GM19238 (cell line): ENCODE data around the gene ENTPD2.
"Not testable (repeated sequence)": the region's sequence is repeated elsewhere in the genome, so short reads cannot be mapped to it uniquely, and the experiment has no call there.

Source experiments
- DNase-seq: peaks from one replicate; pipeline ENCODE4 v3.0.0; 2011; ENCODE audit warnings: low spot score; ENCODE audit not compliant: insufficient read length

Gene ENTPD2

DNA sequence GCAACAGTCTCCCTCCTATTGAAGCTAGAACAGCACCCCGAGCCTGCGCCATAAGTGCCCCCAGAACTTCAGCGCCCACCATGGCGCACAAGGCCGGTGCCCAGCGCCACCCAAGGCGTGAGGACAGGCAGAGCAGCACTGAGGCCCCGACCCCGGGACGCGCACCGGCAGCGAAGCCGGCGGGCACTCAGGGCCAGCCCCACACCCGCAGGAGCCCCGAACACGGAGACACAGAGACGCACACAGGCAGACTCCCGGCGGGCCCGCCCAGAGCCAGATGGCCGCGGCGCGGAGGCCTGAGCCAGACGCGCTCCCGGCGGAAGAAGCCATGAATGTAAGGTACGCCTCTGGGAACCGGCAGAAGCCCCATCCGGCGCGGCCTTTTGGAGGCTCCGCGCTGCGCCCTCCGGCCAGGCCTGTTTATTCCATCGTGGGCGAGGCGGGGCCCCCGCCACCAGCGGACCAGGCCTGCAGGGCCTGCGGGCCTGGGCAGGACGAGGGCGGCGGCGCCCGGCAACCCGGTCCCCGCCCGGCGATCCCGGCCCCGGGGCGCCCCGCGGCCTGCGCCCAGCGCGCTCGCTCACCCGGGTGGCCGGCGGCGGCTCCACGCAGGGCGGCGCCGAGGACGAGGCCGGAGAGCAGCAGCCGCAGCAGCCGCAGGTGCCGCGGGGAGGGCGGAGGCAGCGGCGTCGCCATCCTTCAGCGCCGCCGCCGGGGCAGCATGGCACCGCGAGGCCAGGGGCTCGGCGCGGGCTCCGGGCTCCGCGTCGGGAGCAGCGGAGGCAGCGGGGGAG, 8.4 kb downstream of the ENTPD2 start:
- no peak for DNase-seq

DNA sequence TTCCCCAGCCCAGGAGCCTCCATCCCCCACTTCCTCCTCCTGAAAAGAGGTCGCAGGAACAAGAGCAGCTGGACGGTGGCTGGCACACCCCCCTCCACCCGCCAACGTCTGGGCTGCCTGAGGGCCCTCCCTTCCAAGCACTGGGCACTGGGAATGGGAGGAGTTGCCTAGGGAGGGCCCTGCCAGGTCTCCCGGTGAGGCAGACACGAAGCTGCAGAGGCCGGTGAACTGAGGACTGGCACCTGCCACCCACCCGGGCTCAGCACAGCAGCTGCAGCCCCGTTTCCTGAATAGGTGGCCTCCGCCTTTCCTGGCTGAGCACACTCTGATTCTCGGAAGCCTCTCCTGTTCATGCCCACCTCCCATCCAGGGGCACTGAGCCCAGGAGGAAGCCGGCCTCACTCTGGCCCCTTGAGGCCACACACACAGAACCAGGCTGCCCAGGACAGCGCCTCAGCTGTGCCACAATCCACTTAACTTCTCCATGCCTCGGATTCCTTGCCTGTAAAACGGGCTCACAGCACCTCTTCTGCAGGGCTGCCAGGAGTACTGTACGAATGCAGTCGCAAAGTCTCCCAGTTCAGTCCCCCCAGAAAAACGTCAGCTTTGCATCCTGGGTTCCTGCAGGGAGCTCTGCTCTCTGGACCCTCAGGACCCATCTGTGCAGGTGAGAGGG, 9.2 kb downstream of the ENTPD2 start:
- DNase-seq = no peak

- DNase-seq = no peak
Observed at GRCh38 chr9:137044037-137044436, 9.8 kb downstream of the ENTPD2 start.

DNA sequence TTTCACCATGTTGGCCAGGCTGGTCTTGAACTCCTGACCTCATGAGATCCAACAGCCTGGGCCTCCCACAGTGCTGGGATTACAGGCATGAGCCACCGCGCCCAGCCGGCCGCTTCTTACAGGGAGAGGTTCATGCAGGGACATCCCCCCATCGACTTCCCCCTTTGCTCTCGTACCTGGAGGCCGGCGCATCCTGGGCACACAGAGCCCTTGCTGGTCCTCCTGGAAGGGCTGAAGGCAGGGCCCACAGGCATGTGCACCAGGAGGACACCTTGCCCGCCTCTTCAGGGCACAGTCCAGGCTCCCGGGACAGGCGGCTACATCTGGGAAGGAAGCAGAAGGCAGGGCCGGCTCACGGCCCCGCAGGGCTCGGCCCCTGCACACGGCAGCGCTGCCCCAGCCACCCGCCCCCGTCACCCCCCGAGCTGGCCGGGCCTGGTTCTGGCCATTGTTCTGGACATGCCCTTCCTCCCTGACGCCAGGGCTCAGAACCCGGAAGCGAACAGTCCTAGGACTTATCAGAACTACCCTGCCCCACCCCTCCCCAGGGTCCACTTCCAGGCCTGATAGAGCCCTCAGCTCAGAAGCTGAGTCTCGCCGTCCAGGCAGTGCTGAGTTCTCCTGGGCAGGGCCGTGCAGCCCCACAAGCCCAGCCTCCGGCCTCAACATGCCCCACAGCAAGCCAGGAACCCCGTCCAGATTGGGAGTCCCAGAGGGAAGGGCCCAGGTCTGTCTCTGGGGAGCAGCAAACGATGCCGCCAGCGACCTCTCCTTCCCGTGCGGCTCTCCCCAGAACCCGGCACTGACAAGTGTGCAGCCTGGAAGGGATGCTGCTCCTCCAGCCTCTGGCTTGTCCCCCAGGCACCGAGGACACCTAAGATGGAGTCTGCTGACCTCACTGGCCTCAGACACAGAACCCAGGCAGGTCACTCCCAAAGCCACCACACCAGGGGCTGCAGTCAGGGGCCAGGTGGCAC, 10.8 kb downstream of the ENTPD2 start:
- DNase-seq = no peak

- no peak for DNase-seq
Observed at GRCh38 chr9:137041124-137041523, 12.7 kb downstream of the ENTPD2 start.

- DNase-seq = no peak
Observed at GRCh38 chr9:137040568-137040967, 13.3 kb downstream of the ENTPD2 start.

GRCh38 chr9:137039611-137040366, 14.1 kb downstream of the ENTPD2 start:
- no peak for DNase-seq

DNA sequence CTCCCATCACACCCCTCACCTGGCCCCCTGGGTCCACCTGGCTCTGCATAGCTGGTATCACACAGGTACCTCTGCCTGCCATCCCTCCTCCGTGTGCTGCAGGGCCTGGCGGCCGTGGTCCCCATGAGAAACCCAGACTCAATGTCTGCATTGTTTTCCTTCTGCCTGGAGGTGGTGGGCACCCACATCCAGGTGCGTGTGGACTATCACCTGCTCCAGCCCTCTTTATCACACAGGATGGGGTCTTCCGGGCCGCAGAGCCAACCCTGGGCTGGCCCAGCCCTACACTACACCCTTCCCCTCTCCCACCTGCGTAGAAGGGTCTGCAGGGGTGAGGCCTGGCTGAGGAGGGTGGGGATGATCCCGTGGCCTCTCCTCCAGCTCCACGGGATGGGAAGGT, 14.9 kb downstream of the ENTPD2 start:
- no peak for DNase-seq

DNA sequence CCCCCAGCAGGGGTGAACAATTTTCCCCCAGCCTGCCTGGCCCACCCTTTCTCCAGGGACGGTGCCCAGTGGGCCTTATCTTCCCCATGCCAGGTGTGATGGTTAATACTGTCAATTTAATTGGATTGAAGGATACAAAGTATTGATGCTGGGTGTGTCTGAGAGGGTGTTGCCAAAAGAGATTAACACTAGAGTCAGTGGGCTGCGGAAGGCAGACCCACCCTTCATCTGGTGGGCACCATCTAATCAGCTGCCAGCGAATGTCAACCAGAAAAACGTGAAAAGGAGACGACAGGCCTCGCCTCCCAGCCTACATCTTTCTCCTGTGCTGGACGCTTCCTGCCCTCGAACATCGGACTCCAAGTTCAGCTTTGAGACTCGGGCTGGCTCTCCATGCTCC, 16.4 kb downstream of the ENTPD2 start:
- no peak for DNase-seq

GRCh38 chr9:137037035-137037434, 16.8 kb downstream of the ENTPD2 start:
- DNase-seq = no peak

GRCh38 chr9:137035937-137036336, 17.9 kb downstream of the ENTPD2 start:
- no peak for DNase-seq

- DNase-seq = no peak
Observed at GRCh38 chr9:137035507-137035834, 18.4 kb downstream of the ENTPD2 start.

GRCh38 chr9:137034709-137035506, 19.0 kb downstream of the ENTPD2 start:
- peak; percentile 96 for DNase-seq

- DNase-seq = no peak
Observed at GRCh38 chr9:137034039-137034708, 19.7 kb downstream of the ENTPD2 start.

DNA sequence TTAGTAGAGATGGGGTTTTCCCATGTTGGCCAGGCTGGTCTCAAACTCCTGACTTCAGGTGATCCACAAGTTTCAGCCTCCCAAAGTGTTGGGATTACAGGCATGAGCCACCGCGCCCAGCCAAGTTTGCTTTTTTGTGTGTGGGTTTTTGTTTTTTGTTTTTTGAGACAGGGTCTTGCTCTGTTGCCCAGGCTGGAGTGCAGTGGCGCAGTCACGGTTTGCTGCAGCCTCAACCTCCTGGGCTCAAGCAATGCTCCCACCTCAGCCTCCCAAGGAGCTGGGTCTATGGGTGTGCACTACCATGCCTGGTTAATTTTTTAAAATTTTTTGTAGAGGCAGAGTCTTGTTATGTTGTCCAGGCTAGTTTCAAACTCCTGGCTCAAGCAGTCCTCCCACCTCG, 20.4 kb downstream of the ENTPD2 start:
- DNase-seq = not testable (repeated sequence)

GRCh38 chr9:137032858-137033257, 21.0 kb downstream of the ENTPD2 start:
- DNase-seq = no peak

GRCh38 chr9:137031904-137032640, 21.8 kb downstream of the ENTPD2 start, which contains the start of gene FUT7:
Gene FUT7 (minus strand): TSS chr9:137032088. CDS start chr9:137031991, 97 bp downstream.
- no peak for DNase-seq

DNA sequence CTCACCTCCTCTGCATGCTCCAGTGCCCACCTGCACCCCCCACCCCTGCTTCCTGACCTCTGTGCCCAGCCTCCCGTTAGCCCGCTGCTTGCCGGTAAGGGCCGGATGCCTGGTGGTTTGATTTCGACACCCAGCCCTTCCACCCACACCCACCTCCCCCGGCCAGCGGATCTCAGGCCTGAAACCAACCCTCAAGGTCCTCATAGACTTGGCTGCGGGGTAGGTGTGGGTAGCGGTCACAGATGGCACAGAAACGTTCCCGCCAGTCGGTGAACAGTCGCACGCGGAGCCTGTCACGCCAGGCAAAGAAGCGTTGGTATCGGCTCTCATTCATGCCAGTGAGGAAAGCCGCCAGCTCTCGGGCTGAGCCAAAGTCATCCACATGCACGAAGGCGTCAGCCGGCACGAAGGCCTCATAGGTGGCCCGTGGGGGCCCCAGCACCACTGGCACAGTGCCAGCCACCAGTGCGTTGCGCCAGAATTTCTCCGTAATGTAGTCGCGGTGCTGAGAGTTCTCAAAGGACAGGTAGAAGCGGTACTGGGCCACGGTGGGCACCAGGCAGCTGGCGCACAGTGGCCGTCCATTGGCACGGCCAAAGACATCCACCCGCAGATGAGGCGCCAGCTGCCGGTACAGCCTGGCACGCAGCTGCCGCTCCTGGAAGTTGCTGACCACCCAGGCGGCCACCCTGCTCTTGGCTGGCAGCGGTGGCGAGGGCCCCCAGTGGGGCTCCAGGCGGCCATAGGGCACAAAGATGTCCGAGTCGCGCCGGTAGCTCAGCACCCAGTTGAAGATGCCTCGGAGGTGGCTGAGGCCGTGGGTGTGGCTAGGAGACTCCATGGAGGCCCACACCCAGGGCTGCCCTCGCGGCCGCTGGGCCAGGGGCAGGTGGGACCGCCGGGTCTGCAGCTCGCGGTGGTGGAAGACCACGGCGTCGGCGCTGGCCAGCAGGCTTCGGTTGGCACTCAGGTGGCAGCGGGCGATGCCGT, 23.0 kb downstream of the ENTPD2 start:
- no peak for DNase-seq
